Activated naive CD4-positive, alpha-beta T cell treated with anti-CD3 and anti-CD28 coated beads, Interleukin-2, amount 10 ng/mL, durations not matched to agents 7 days and 5 days (primary cell): ENCODE measurements around the gene OCA2.
"Not testable (repeated sequence)": the region's sequence is repeated elsewhere in the genome, so short reads cannot be mapped to it uniquely, and the experiment has no call there.

Experiments
- CTCF ChIA-PET: fragments of 350-600 bp; sonication (Branson Sonifier 250); formaldehyde crosslinking; loops from one replicate; lab custom pipeline; 2021; ENCODE audit warnings: antibody characterized with exemption; lab: Charles Lee
- DNase-seq: peaks from one replicate; pipeline ENCODE4 v3.0.0-alpha.2; 2020
- H3K27ac Mint-ChIP-seq: one replicate; pipeline ENCODE4 v1.8.0; 2021; ENCODE audit warnings: mild to moderate bottlenecking, moderate library complexity, mixed read lengths
- H3K27me3 Mint-ChIP-seq: one replicate; pipeline ENCODE4 v1.8.0; 2021; ENCODE audit warnings: mild to moderate bottlenecking, mixed read lengths
- H3K36me3 Mint-ChIP-seq: one replicate; pipeline ENCODE4 v1.8.0; 2021; ENCODE audit warnings: mixed read lengths
- H3K4me1 Mint-ChIP-seq: one replicate; pipeline ENCODE4 v1.8.0; 2021; ENCODE audit warnings: mixed read lengths
- H3K4me3 Mint-ChIP-seq: one replicate; pipeline ENCODE4 v1.8.0; 2021; ENCODE audit warnings: mild to moderate bottlenecking, moderate library complexity, mixed read lengths
- H3K9me3 Mint-ChIP-seq: one replicate; pipeline ENCODE4 v1.8.0; 2021; ENCODE audit warnings: mixed read lengths

OCA2 gene

GRCh38 chr15:28127036-28127435 lies 27.9 kb upstream of the OCA2 start:
- Mint-ChIP-seq H3K36me3 (peaks cover 16% of the 10 kb centered on the region), H3K9me3 (no peaks in the 10 kb centered on the region), H3K4me1 (no peaks in the 10 kb centered on the region), H3K4me3 (no peak overlapping the region), H3K27ac (no peak overlapping the region), H3K27me3 (no peaks in the 10 kb centered on the region)
- peak; percentile 4 for DNase-seq
- CTCF ChIA-PET, result interaction anchor here (0.9 to 2.0 kb wide), 4 partner anchors 9 to 141 kb away, joined by 3 to 5 read pairs (median 4); no protein-coding TSS in a partner anchor

GRCh38 chr15:28125673-28126651 lies 26.8 kb upstream of the OCA2 start:
- H3K4me1 Mint-ChIP-seq, result peaks cover 5% of the 10 kb centered on the region
- DNase-seq, result peak; percentile 20
- CTCF ChIA-PET, result interaction anchor here (0.6 to 2.0 kb wide), 9 partner anchors 9 to 888 kb away, joined by 3 to 5 read pairs (median 4); no protein-coding TSS in a partner anchor
- H3K4me3 Mint-ChIP-seq, result no peak overlapping the region
- H3K27me3 Mint-ChIP-seq, result no peaks in the 10 kb centered on the region
- no peak overlapping the region for H3K27ac Mint-ChIP-seq
- no peaks in the 10 kb centered on the region for H3K9me3 Mint-ChIP-seq
- peaks cover 18% of the 10 kb centered on the region for H3K36me3 Mint-ChIP-seq

- peaks cover 9% of the 10 kb centered on the region for H3K4me1 Mint-ChIP-seq
- no peak overlapping the region for H3K4me3 Mint-ChIP-seq
- DNase-seq, result peak; percentile 8
- H3K27ac Mint-ChIP-seq, result peak overlapping the region; percentile 66
- no peaks in the 10 kb centered on the region for H3K27me3 Mint-ChIP-seq
- H3K9me3 Mint-ChIP-seq, result no peaks in the 10 kb centered on the region
- CTCF ChIA-PET, result no interaction called here
- H3K36me3 Mint-ChIP-seq, result peaks cover 16% of the 10 kb centered on the region
Measured at GRCh38 chr15:28124841-28125240, 25.7 kb upstream of the OCA2 start.

GRCh38 chr15:28123408-28124023 lies 24.4 kb upstream of the OCA2 start:
- H3K27me3 Mint-ChIP-seq, result no peaks in the 10 kb centered on the region
- H3K4me3 Mint-ChIP-seq, result no peak overlapping the region
- CTCF ChIA-PET, result interaction anchor here (1.7 kb wide), 1 partner anchor 26 kb away, joined by 3 read pairs; no protein-coding TSS in a partner anchor
- no peaks in the 10 kb centered on the region for H3K9me3 Mint-ChIP-seq
- H3K4me1 Mint-ChIP-seq, result peaks cover 9% of the 10 kb centered on the region
- H3K36me3 Mint-ChIP-seq, result peaks cover 16% of the 10 kb centered on the region
- no peak overlapping the region for H3K27ac Mint-ChIP-seq
- DNase-seq, result peak; percentile 72

- peaks cover 13% of the 10 kb centered on the region for H3K36me3 Mint-ChIP-seq
- no peak overlapping the region for H3K4me3 Mint-ChIP-seq
- DNase-seq, result peak; percentile 14
- no peaks in the 10 kb centered on the region for H3K9me3 Mint-ChIP-seq
- CTCF ChIA-PET, result interaction anchor here (1.7 kb wide), 1 partner anchor 24 kb away, joined by 3 read pairs; no protein-coding TSS in a partner anchor
- no peaks in the 10 kb centered on the region for H3K27me3 Mint-ChIP-seq
- peaks cover 9% of the 10 kb centered on the region for H3K4me1 Mint-ChIP-seq
- no peak overlapping the region for H3K27ac Mint-ChIP-seq
Measured at GRCh38 chr15:28122038-28122949, 23.2 kb upstream of the OCA2 start.

GRCh38 chr15:28121577-28121976 lies 22.5 kb upstream of the OCA2 start:
- H3K27ac Mint-ChIP-seq, DNase-seq, H3K27me3 Mint-ChIP-seq, CTCF ChIA-PET, H3K9me3 Mint-ChIP-seq, H3K4me1 Mint-ChIP-seq, H3K4me3 Mint-ChIP-seq: not testable (repeated sequence)
- H3K36me3 Mint-ChIP-seq, result peaks cover 13% of the 10 kb centered on the region

GRCh38 chr15:28120359-28120640 lies 21.2 kb upstream of the OCA2 start:
- no peak for DNase-seq
- no peak overlapping the region for H3K4me3 Mint-ChIP-seq
- CTCF ChIA-PET, result no interaction called here
- H3K9me3 Mint-ChIP-seq, result no peaks in the 10 kb centered on the region
- no peaks in the 10 kb centered on the region for H3K27me3 Mint-ChIP-seq
- no peak overlapping the region for H3K27ac Mint-ChIP-seq
- peaks cover 9% of the 10 kb centered on the region for H3K4me1 Mint-ChIP-seq
- peaks cover 16% of the 10 kb centered on the region for H3K36me3 Mint-ChIP-seq

- Mint-ChIP-seq H3K36me3 (peaks cover 19% of the 10 kb centered on the region), H3K4me1 (peaks cover 9% of the 10 kb centered on the region), H3K4me3 (no peak overlapping the region), H3K9me3 (no peaks in the 10 kb centered on the region), H3K27me3 (no peaks in the 10 kb centered on the region), H3K27ac (no peak overlapping the region)
- CTCF ChIA-PET, result no interaction called here
- DNase-seq, result no peak
Measured at GRCh38 chr15:28118531-28118930, 19.4 kb upstream of the OCA2 start.

GRCh38 chr15:28118083-28118482 lies 19.0 kb upstream of the OCA2 start:
- no peaks in the 10 kb centered on the region for H3K27me3 Mint-ChIP-seq
- no peak overlapping the region for H3K4me3 Mint-ChIP-seq
- H3K9me3 Mint-ChIP-seq, result no peaks in the 10 kb centered on the region
- CTCF ChIA-PET, result no interaction called here
- no peak for DNase-seq
- H3K36me3 Mint-ChIP-seq, result peaks cover 15% of the 10 kb centered on the region
- H3K4me1 Mint-ChIP-seq, result peaks cover 9% of the 10 kb centered on the region
- no peak overlapping the region for H3K27ac Mint-ChIP-seq

GRCh38 chr15:28117432-28117990 lies 18.4 kb upstream of the OCA2 start:
- no peaks in the 10 kb centered on the region for H3K9me3 Mint-ChIP-seq
- peaks cover 13% of the 10 kb centered on the region for H3K36me3 Mint-ChIP-seq
- H3K4me3 Mint-ChIP-seq, result no peak overlapping the region
- DNase-seq, result peak; percentile 2
- H3K27me3 Mint-ChIP-seq, result no peaks in the 10 kb centered on the region
- peaks cover 9% of the 10 kb centered on the region for H3K4me1 Mint-ChIP-seq
- H3K27ac Mint-ChIP-seq, result no peak overlapping the region
- CTCF ChIA-PET, result no interaction called here

- no peaks in the 10 kb centered on the region for H3K27me3 Mint-ChIP-seq
- H3K9me3 Mint-ChIP-seq, result no peaks in the 10 kb centered on the region
- CTCF ChIA-PET, result no interaction called here
- H3K4me1 Mint-ChIP-seq, result peaks cover 9% of the 10 kb centered on the region
- DNase-seq, result peak; percentile 10
- H3K4me3 Mint-ChIP-seq, result no peak overlapping the region
- peaks cover 17% of the 10 kb centered on the region for H3K36me3 Mint-ChIP-seq
- no peak overlapping the region for H3K27ac Mint-ChIP-seq
Measured at GRCh38 chr15:28116521-28117431, 17.7 kb upstream of the OCA2 start.

- Mint-ChIP-seq H3K4me1 (peaks cover 3% of the 10 kb centered on the region), H3K36me3 (peaks cover 17% of the 10 kb centered on the region), H3K27ac (no peak overlapping the region), H3K4me3 (no peak overlapping the region), H3K9me3 (no peaks in the 10 kb centered on the region), H3K27me3 (no peaks in the 10 kb centered on the region)
- peak; percentile 7 for DNase-seq
- CTCF ChIA-PET, result no interaction called here
Measured at GRCh38 chr15:28115871-28116270, 16.8 kb upstream of the OCA2 start.
